Stimulated activated CD8-positive, alpha-beta memory T cell treated with anti-CD3 and anti-CD28 coated beads, Interleukin-7, amount 100 ng/mL, for 4 hours (primary cell): ENCODE results near the gene PAM.
"Not testable (repeated sequence)": the region's sequence is repeated elsewhere in the genome, so short reads cannot be mapped to it uniquely, and the experiment has no call there.

Source experiments
- DNase-seq, 2 donors: peaks; one replicate each; pipeline ENCODE4 v3.0.0-alpha.2; 2020; ENCODE audit warnings: low read depth in 2 of 2

PAM gene

GRCh38 chr5:103059525-103059924, 304.4 kb downstream of the PAM start:
- no peak for DNase-seq

GRCh38 chr5:103060424-103060954, 305.4 kb downstream of the PAM start:
- no peak for DNase-seq

DNA sequence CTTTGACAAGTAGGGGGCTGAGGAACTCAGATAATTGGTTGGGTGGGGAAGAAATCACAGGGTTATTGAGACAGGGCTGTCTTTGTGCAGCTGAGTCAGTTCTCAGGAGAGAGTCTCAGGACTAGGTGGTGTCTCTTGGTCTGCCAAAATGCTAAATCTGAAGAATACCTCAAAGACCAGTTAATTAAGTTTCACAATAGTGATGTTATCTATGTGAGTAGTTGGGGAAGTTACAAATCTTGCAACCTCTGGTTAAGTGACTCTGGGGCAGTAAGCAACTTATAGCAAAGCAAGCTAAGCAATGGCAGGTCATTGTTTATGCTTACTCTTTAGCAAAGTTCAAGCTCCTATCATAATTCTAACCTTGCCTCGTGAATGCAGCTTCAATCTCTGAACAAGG, 311.2 kb downstream of the PAM start:
- no peak for DNase-seq

GRCh38 chr5:103073500-103073899, 318.4 kb downstream of the PAM start:
- not testable (repeated sequence) for DNase-seq

DNA sequence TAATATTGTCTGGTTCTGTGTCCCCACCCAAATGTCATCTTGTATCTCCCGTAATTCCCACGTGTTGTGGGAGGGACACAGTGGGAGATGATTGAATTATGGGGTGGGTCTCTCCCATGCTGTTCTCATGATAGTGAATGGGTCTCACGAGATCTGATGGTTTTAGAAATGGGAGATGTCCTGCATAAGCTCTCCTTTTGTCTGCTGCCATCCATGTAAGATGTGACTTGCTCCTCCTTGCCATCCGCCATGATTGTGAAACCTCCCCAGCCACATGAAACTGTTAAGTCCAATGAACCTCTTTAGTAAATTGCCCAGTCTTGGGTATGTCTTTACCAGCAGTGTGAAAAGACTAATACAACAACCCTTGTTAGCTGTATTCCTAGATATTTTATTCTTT, 320.3 kb downstream of the PAM start:
- no peak for DNase-seq
